Measurements from ENCODE around the gene BNIP2.
"Not testable (repeated sequence)": the region's sequence is repeated elsewhere in the genome, so short reads cannot be mapped to it uniquely, and the experiment has no call there.

The BNIP2 gene

GRCh38 chr15:59657635-59658125, 31.4 kb downstream of the BNIP2 start:
- DNase-seq (ENCODE audit: low read depth): no peak
- H3K4me3 ChIP-seq (ENCODE audit: low read depth, low read length): peak overlapping the region; percentile 86; the same call in 1 of the 2 replicates
- TF ChIP-seq CTCF (IDR thresholded peaks at IDR 0.05; ENCODE audit: low read depth, low read length, missing control alignments): no peak

GRCh38 chr15:59656897-59657634, 32.1 kb downstream of the BNIP2 start, which contains the start of gene GTF2A2:
Gene GTF2A2 (minus strand): TSS chr15:59657515. CDS start chr15:59652277, 5,238 bp downstream.
- peak within 1 kb of the TSS; percentile 86 for H3K4me3 ChIP-seq (ENCODE audit: low read depth, low read length)
- no peak for TF ChIP-seq CTCF (IDR thresholded peaks at IDR 0.05; ENCODE audit: low read depth, low read length, missing control alignments)
- peak; percentile 84 for DNase-seq (ENCODE audit: low read depth)

GRCh38 chr15:59654046-59654445, 35.1 kb downstream of the BNIP2 start:
- TF ChIP-seq CTCF (IDR thresholded peaks at IDR 0.05; ENCODE audit: low read depth, low read length, missing control alignments): no peak
- DNase-seq (ENCODE audit: low read depth): no peak
- H3K4me3 ChIP-seq (ENCODE audit: low read depth, low read length): no peak overlapping the region

GRCh38 chr15:59649603-59650002, 39.5 kb downstream of the BNIP2 start:
- no peak for TF ChIP-seq CTCF (IDR thresholded peaks at IDR 0.05; ENCODE audit: low read depth, low read length, missing control alignments)
- no peak overlapping the region for H3K4me3 ChIP-seq (ENCODE audit: low read depth, low read length)
- DNase-seq (ENCODE audit: low read depth): no peak

GRCh38 chr15:59647085-59647484, 42.0 kb downstream of the BNIP2 start:
- no peak for TF ChIP-seq CTCF (IDR thresholded peaks at IDR 0.05; ENCODE audit: low read depth, low read length, missing control alignments)
- no peak for DNase-seq (ENCODE audit: low read depth)
- no peak overlapping the region for H3K4me3 ChIP-seq (ENCODE audit: low read depth, low read length)

- DNase-seq (ENCODE audit: low read depth): no peak
- H3K4me3 ChIP-seq (ENCODE audit: low read depth, low read length): no peak overlapping the region
- TF ChIP-seq CTCF (IDR thresholded peaks at IDR 0.05; ENCODE audit: low read depth, low read length, missing control alignments): no peak
Observed at GRCh38 chr15:59646277-59646676, 42.8 kb downstream of the BNIP2 start.

GRCh38 chr15:59645812-59646211, 43.3 kb downstream of the BNIP2 start:
- H3K4me3 ChIP-seq (ENCODE audit: low read depth, low read length); DNase-seq (ENCODE audit: low read depth): not testable (repeated sequence)

Data from GM12864 (cell line).